NCI-H2029 treated with DMSO at 0.1 percent for 48 hours (cell line): ENCODE results near the gene LRRC4C.
"Not testable (repeated sequence)": the region's sequence is repeated elsewhere in the genome, so short reads cannot be mapped to it uniquely, and the experiment has no call there.

Source experiments
- DNase-seq: peaks from one replicate; lab custom pipeline; 2025; lab: John Stamatoyannopoulos, UW

Gene LRRC4C

DNA sequence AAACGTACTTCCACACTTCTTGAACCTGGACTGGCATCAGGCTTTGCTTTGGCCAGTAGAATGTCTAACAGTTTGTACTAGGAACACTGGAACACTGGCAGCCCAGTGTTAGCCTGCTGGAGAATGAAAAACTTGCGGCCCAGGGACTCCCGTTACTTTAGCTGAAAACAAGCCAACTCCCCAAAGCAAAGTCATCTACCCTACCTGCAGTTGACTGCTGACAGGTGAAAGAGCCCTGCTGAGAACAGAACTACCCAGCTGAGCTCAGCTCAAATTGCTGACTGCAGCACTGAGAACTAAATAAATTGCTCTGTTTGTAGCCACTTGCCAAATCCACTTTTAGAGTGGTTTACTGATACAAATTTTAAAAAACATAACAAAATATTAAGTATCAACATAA, 342.5 kb downstream of the LRRC4C start:
- DNase-seq = no peak

DNA sequence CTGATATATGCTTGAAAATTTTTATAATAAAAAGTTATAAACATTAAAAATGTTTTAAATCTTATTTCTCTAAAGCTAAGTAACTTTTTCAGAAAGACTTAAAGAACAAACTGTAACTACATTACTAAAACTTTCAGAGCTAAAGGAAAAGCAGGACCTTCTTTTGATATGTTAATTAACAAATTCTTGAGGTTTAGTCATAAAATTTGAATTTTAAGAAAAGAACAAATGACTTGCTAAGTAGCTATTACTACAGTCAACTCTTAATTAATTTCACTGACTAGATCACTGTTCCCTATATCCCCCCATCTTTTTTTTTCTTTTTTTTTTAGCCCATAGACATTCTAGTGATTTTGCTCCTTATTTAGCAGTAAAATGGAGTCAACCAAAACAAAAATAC, 344.4 kb downstream of the LRRC4C start:
- no peak for DNase-seq

DNA sequence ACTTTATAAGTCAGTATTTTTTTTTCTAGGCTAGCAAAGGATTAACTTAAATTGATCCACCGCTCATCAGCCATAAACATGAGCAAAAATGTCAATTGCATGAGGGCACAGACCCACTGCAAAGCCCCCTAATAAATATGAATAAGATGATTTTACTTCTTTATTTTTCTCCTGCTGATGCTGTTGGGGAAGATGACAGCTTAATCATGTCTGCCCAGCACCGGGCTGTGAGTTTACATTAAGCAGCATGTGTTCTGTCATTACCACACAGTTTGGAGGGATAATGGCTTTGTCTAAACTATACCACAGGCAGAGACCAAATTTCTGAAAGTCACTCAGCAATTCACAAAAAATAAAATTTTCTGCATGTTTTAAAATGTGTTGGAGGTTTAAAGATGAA, 346.3 kb downstream of the LRRC4C start:
- no peak for DNase-seq

DNA sequence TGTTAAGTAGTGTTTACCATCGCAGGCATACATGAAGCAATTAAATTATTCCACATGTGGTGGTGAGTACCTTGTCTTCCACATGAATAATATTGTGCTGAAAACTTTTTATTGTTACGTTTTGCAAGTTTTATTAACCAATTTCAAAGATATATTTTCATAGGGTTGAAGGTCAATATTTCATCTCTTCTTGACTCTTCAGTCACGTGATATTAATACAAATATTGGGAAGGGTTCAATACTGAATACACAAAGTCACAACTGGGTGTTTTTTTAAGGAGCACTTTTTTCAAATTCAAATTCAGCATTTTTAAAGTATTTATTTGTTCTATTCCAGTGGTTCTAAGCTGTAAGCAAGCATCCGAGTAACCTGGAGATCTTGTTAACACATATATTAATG, 348.9 kb downstream of the LRRC4C start:
- no peak for DNase-seq

DNA sequence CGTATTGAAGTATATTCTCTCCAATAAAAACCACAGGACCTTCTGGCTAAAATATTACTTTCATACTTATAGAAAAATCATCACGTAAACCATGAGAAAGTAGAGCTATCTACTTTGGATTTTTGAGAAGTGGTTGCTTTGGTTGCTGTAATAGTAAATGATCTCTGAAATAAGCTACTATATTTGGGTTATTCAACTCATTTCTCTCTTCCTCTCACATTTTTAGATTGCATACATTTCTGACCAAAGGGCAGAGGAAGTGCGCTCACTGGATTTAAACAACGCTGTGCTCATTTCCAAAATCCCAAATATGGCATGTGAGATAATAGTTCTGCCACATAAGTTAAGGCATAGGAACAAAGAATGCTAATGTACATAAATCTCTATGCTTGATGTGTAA, 357.0 kb downstream of the LRRC4C start:
- DNase-seq = no peak

DNA sequence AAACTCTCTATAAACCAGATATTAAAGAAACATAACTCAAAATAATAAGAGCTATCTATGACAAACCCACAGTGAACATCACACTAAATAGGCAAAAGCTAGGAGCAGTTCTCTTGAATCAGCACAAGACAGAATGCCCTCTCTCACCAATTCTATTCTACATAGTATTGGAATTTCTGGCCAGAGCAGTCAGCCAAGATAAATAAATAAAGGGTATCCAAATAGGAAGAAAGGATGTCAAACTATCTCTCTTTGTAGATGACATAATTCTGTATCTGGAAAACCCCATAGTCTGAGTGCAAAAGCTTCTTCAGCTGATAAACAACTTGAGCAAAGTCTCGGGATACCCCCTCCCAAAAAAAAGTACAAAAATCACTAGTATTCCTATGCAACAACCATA, 359.8 kb downstream of the LRRC4C start:
- no peak for DNase-seq

DNA sequence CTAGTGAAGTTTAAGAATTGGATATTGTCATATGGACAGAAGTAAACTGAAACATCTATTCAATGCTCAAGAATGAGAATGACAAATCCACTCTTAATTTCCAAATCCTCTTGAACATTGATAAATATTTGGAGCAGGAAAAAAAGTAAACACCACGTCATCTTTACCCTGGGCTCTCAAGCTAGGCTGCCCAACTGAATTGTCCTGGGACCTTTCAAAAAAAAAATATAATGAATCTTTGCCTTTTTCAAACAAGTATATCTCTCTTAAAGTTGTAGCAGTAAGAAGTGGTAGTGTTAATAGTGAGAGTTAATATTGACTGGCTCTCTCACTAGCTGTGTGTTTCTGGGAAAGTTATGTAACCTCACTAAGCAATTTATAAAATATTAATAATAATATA, 374.3 kb downstream of the LRRC4C start:
- no peak for DNase-seq

DNA sequence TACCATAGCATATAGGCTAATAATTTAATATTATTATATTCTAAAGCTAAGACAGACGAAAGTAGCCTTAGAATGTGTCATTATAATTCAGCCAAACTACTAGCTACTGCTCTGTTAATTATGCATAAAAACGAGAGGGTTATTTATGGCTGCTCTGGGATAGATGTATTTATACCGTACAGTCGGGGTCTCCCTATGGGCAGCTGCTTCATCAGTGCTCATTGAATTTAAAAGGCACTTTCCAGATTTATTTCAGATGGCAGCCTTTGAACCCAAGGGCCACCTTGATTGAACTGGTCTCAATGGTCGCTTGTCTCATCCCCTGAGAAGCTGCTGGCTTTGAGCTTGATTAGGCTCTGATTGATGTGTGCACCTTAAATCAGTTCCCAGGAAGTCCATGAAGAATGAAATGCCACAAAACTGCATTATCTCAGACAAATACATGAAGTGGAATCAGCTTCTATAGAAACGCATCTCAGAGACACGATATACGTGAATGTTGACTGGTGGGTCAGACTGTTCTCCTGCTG, 377.6 kb downstream of the LRRC4C start:
- DNase-seq = no peak

DNA sequence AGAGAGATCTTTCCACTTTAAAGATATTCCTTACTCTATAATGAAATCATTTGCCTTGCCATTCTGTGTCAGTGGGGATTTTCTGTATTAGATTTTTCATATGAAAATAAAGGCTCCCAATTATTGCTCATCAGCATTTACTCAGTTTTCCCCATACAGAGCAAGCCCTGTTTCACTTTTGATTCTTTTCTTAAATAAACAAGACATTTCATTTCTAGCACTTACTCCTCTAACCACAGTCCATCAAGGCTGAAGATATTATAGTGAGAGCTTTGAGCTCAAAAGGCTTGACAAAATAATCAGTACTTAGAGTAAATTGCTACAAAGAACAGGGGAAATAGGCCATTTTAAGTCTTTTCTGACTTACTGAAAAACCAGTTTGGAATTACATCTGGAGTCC, 385.1 kb downstream of the LRRC4C start:
- DNase-seq = no peak

DNA sequence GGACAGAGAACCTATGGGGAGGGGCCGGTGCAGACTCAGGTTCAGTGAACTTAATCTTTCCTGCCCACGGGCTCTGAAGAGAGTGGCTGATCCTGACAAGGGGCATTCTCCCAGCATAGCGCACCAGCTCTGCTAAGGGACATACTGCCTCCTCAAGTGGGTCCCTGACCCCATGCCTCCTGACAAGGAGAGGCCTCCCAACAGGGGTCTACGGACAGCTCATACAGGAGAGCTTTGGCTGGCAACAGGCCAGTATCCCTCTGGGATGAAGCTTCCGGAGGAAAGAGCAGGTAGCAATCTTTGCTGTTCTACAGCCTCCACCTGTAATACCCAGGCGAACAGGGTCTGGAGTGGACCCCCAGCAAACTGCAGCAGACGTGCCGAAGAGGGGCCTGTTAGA, 394.0 kb downstream of the LRRC4C start:
- no peak for DNase-seq

DNA sequence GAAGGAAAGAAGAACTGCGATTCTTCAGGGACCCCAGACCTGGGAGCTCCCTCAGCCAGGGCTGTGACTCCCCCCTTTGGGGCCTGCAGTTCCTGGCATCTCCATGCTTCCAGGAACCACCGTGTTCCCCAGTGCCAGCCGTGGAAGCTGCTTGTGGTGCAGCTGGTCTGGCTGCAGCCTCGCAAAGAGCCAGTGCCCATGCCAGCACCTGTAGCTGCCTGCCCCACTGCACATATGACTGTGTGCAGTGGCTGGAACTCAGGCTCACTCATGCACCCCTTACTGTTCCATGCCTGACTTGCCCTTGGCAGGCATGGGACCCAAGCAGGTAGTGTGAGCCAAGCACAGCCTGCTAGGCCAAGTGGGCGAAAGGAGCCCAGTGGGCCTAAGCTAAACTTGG, 401.3 kb downstream of the LRRC4C start:
- no peak for DNase-seq

DNA sequence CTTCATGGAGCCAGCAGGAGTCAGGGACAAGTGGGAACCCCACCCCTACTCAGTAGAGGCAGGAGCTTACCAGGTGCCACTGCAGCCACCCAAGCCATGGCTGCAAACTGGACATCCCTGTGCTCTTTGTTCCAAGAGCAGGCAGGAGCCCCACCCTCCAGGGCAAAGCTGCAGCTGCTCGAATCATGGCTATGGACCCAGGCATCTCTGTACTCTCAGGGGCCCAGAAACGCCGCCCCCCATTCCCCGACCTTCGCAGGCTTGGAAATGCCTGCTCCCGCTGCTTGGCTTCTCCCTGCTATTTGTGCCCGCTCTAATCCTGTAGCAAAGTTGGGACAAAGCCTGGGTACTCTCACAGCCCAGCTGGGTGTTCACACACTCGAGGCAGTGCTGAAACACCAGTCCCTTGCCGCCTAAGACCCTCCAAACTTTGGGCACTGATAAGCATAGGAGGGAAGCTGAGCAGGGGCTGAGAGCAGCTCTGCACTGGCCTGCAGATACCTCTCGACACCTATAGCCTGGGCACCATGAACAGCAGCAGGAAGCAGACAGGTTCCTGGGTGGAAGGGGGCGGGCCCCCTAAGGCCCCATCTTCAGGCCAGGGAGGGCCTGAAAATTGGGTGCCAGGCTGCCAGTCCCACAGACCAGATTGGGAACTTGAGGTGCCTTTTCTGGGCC, 402.4 kb downstream of the LRRC4C start:
- no peak for DNase-seq

DNA sequence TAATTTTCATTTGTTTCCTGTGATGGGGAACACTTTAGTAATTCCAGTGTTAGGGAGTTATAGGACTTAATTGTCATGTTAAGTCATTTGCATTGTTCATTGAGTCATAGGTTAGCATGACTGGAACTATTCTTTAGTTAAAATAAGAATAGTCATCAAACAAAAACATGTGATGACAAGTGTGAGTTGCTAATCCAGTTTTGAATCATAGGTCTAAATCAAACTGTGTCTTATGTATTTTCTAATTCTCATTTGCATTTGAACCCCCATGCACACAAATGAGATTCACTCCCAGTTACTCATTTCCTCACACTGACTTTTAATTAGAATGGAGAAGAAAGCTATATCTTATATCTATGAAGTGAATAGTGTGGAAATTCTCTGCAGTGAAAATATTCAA, 405.6 kb downstream of the LRRC4C start:
- DNase-seq = no peak

DNA sequence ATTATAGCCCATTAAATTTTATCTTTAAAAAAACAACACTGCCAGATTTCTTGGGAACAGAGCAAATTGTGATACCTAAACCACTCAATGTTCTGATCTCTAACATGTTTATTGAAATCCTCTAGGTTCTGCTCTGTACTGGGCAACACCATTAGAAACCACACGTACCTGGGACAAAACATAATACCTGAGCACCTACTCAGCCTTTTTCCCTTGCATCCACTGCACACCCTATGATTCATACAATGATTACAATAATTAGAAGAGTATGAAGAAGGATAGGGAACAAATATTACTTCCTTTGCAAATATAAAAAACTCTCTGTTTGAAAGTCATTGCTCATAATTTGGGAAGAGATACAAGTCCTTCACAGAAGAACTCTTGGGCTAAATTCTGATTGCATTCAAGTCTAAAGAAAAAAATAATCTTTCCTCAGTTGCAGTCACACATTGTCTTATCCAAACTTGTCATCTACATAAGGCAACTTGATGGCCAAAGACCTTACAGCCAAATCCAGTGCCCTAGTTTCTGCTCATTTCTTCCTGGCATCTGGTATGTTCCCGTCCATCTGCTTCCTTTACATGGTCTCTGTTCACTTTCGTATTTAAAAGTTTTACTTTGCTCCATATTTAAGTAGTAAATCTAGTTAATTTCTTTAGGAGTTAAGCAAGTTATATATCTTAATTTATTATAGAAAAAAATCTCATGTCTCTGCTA, 407.4 kb downstream of the LRRC4C start:
- DNase-seq = no peak

DNA sequence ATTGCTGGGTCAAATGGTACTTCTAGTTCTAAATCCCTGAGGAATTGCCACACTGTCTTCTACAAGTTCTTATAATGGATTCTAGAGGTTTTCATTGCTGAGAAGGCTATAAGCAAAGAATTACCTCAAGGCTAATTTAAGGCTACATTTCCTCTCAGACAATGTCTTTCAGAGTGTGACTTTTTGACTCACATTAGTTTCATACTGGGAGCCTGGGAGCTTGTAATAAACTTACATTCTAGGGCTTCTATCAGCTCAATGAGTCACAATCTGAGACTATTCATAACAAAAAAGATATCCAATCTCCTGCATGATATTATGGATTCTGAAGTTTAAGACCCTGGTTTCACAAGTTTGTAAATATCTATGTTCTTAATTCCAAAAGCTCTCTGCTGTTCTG, 408.7 kb downstream of the LRRC4C start:
- DNase-seq = no peak

DNA sequence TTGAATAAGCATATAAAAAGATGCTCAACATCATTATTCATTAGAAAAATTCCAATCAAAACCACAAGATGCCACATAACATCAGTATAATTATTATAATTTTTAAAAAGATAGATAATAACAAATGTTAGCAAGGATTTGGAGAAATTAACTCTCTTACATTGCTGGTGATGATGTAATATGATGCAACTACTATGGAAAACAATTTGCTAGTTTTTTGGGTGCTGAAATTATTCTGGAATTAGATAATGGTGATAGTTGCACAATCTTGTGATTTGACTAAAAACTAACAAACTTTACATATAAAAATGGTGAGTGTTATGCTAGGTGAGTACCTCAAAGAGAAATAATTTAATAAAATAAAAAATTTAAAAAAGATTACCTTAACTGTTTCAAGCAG, 412.2 kb downstream of the LRRC4C start:
- no peak for DNase-seq

DNA sequence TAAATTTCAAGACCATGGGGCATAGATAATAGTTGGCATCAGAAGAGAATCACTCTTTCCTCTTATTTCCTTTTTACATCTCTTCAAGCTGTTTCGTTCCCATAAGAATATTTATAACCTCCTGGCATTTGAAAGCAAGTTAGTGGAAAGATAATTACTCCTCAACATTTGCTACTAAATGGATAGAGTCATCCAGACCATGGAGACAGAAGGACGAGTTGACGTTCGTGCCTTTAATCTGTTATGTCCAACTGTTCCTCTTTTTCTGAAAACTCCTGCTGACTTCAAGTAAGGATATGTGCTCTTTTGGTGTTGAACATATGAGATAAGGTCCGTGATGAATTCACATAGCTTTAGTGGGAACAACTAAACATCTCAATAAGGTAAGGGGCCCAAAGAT, 414.2 kb downstream of the LRRC4C start:
- no peak for DNase-seq

DNA sequence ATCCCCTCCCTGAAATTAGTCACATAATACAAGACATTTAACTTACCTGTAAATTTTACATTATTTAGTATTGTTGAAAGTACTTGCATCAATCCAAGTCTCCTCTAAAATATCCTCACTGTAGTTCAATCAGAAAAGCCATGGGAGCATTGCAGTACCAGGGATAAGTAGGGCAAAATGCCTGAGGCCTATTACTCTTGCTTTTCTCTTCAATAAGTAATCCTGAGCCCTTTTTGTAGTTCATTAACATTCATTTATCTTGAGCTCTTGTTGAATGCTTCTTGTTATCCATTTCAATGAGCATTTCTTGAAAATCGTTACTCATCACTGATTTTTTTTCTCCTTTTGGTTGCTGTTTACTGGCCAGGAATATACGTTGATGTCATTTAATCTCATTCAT, 414.7 kb downstream of the LRRC4C start:
- no peak for DNase-seq

DNA sequence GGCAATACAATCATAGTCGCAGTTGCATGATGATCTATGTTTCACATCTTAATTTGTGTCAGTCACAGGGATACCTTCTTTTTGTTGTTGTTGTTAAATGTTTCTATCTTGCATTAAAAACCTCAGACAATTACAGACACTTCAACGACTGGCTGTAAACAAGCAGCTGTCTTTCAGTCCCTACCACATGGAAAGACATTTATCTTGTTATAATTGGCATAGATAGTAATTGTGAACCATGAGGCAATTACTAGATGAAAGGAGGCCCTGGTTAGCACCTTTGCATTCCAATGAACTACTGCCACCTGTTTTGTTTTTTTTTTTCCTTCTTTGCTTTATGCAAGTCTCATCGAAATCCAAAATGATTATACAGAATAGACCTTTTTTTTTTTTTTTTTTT, 416.8 kb downstream of the LRRC4C start:
- no peak for DNase-seq

DNA sequence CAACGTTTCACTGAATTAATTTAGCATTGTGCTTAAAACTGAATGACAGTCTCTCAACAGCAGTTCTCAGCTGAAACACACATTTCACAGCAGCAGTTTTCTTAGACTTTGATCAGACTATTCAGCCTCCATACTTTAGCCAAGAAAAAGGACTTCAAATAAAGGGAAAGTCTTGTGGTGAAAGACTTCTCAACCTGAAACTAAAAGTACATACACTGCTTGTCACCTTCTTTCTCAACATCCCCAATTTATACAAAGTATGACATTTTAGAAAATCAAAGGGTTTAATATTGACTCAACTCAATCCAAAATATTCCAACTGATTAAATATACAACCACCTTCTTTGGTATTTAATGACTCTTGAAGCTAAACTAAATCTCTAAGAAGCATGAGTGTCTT, 419.0 kb downstream of the LRRC4C start:
- no peak for DNase-seq

DNA sequence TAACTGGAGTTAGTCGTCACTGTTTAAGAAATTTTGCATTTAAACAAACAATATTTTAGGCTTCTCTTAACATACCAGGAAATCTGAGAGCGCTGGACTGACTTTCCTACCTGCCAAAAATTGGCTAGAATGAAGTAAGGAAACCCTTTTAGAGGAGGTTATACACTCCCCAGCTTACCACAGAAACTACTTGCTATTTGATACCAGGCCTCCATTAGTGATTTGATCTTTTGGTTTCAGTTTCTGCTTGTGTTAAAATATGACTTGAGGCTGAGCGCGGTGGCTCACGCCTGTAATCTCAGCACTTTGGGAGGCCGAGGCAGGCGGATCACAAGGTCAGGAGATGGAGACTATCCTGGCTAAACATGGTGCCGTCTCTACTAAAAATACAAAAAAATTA, 419.9 kb downstream of the LRRC4C start:
- no peak for DNase-seq

DNA sequence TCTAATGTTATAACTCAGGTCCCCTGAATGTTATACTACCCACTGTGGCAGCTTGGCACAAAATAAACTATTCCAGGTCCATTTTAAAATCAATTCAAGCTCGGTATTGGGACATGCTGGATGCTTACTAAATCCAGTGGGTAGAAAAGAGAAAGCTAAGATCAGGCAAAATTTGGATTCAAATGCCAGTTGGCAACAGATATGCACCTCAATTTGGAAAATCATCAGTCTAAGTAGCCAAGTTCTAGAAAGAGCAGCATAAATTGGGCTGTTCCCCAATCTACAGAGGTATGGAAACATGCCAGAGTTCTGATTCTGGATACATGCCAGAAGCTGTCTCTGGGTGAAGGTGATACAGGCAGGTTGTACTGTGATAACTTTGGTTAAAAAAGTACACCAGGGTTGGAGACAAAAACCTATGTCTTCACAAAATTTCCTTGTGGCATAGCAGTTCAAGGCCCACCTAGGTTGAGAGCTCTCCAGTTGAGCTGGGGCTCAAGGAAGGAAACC, 427.8 kb downstream of the LRRC4C start:
- DNase-seq = no peak

DNA sequence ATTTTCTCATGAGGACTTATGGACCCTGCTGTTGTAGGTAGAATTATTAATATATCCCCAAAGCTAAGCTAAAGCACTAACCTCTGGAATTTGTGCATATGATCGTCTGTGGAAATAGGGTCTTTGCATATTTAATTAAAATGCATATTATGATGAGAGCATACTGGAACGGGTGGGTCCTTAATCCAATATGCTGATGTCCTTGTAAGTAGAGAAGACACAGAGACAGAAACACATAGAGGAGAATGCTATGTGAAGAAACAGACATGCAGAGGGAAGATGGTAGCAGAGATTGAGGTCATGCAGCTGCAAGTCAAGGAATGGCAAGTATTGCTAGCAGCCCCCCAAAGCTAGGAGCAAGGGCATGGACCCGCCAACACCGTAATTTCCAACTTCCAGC, 439.2 kb downstream of the LRRC4C start:
- DNase-seq = no peak

DNA sequence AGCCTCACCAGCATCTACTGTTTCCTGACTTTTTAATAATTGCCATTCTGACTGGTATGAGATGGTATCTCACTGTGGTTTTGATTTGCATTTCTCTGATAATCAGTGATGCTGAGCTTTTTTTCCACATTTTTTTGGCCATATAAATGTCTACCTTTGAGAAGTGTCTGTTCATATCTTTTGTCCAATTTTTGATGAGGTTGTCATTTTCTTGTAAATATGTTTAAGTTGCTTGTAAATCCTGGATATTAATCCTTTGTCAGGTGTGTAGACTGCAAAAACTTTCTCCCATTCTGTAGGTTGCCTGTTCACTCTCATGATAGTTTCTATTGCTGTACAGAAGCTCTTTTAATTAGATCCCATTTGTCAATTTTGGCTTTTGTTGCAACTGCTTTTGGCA, 439.8 kb downstream of the LRRC4C start:
- DNase-seq = not testable (repeated sequence)
